HCT116 (cell line): ENCODE measurements around the gene TSC1. TPM values are rescaled to one million over a fixed set of nuclear protein-coding genes. Genes with fewer than 3 reads are reported as not detected.

Experiments used
- ATAC-seq: fragments of 200-7000 bp; cut with Tn5 transposase; 2 replicates; pipeline ENCODE4 v1.9.1; 2020; ENCODE audit warnings: mild to moderate bottlenecking, moderate library complexity
- BruUV-seq: library from RNA; stranded (reverse); fragments of 400-500 nt; replicated peaks from 2 replicates; lab custom pipeline; 2021; lab: Mats Ljungman, UMichigan
- CTCF ChIA-PET: fragments of 300-600 bp; sonication (Branson Sonifier 250); formaldehyde crosslinking; loops from one replicate; lab custom pipeline; 2021; ENCODE audit warnings: antibody characterized with exemption; lab: Charles Lee
- POLR2A ChIA-PET: fragments of 300-600, 350-600 bp; sonication (Branson Sonifier 250); formaldehyde crosslinking; loops from one replicate; lab custom pipeline; 2021; ENCODE audit warnings: antibody characterized with exemption; lab: Charles Lee
- RAD21 ChIA-PET, 2 experiments: fragments of 300-600 bp; sonication (Branson Sonifier 250); formaldehyde crosslinking; loops; one replicate each; lab custom pipeline; 2023; ENCODE audit warnings: low total read pairs in 2 of 2; ENCODE audit not compliant: uncharacterized antibody in 2 of 2, unreplicated experiment in 2 of 2, low non-redundant PET in 1 of 2; lab: Charles Lee
- DNase-seq: peaks from one replicate; pipeline ENCODE4 v3.0.0-alpha.2; 2010; ENCODE audit warnings: low read depth, low spot score
- H2AFZ ChIP-seq: fragments of 200-600 bp; shearing (Covaris generic), sonication (generic); 2 replicates; pipeline ENCODE4 v1.6.1; 2017; ENCODE audit warnings: low read depth, mixed run types, mixed read lengths, antibody characterized with exemption, low read length; ENCODE audit not compliant: poor library complexity, severe bottlenecking
- H3K27ac ChIP-seq: 2 replicates; pipeline ENCODE4 v1.5.1; 2012; ENCODE audit warnings: low read depth, low read length
- H3K27me3 ChIP-seq: fragments of 200-600 bp; sonication (generic); 2 replicates; pipeline ENCODE4 v1.6.1; 2016; ENCODE audit warnings: mixed run types, low read length, mixed read lengths; ENCODE audit not compliant: insufficient read depth
- H3K36me3 ChIP-seq, 2 experiments: fragments of 200-500 bp in 1 of 2; fragments of 200-600 bp in 1 of 2; sonication (Bioruptor generic) in 1 of 2; sonication (generic) in 1 of 2; 2 replicates each; pipeline versions ENCODE4 v1.5.1 to v1.6.1; 2014 to 2016; ENCODE audit warnings: low read length in 2 of 2, inconsistent platforms in 1 of 2, mixed read lengths in 1 of 2, mixed run types in 1 of 2; ENCODE audit not compliant: insufficient read depth in 2 of 2, control insufficient read depth in 1 of 2
- H3K4me1 ChIP-seq, 2 experiments: fragments of 200-600 bp in 1 of 2; sonication (generic) in 1 of 2; 2 replicates each; pipeline versions ENCODE4 v1.5.1 to v1.6.1; 2012 to 2017; ENCODE audit warnings: low read length in 2 of 2, inconsistent platforms in 1 of 2, mild to moderate bottlenecking in 1 of 2, mixed read lengths in 1 of 2, mixed run types in 1 of 2, moderate library complexity in 1 of 2; ENCODE audit not compliant: insufficient read depth in 2 of 2, control insufficient read depth in 1 of 2
- H3K4me2 ChIP-seq: fragments of 200-600 bp; sonication (generic); 2 replicates; pipeline ENCODE4 v1.6.1; 2017; ENCODE audit warnings: mixed run types, low read length, mixed read lengths
- H3K4me3 ChIP-seq, 2 experiments: fragments of 200-600 bp in 1 of 2; sonication (generic) in 1 of 2; replicated peaks in 1 of 2; 2 replicates each; pipeline ENCODE4 v1.5.1; 2011 to 2016; ENCODE audit warnings: low read length in 2 of 2, control low read depth in 1 of 2, low read depth in 1 of 2, mild to moderate bottlenecking in 1 of 2, mixed read lengths in 1 of 2, mixed run types in 1 of 2
- H3K79me2 ChIP-seq: fragments of 200-600 bp; sonication (generic); 2 replicates; pipeline ENCODE4 v1.6.1; 2017; ENCODE audit warnings: mild to moderate bottlenecking, mixed run types, low read length, moderate library complexity, mixed read lengths; ENCODE audit not compliant: insufficient read depth
- H3K9ac ChIP-seq: fragments of 200-600 bp; sonication (generic); 2 replicates; pipeline ENCODE4 v1.6.1; 2016; ENCODE audit warnings: low read length, mixed read lengths
- H3K9me2 ChIP-seq: fragments of 200-600 bp; sonication (generic), shearing (Covaris generic); 2 replicates; pipeline ENCODE4 v1.6.1; 2017; ENCODE audit warnings: mixed run types, mild to moderate bottlenecking, moderate library complexity; ENCODE audit not compliant: insufficient read depth
- H3K9me3 ChIP-seq, 2 experiments: fragments of 200-500 bp in 1 of 2; fragments of 200-600 bp in 1 of 2; sonication (Bioruptor generic) in 1 of 2; sonication (generic) in 1 of 2; 2 replicates each; pipeline ENCODE4 v1.6.1; 2014 to 2017; ENCODE audit warnings: low read length in 2 of 2, mixed read lengths in 2 of 2, inconsistent platforms in 1 of 2, low read depth in 1 of 2, mild to moderate bottlenecking in 1 of 2, mixed run types in 1 of 2, moderate library complexity in 1 of 2; ENCODE audit not compliant: control insufficient read depth in 1 of 2, insufficient read depth in 1 of 2
- H4K20me1 ChIP-seq: fragments of 200-600 bp; sonication (generic), shearing (Covaris generic); 2 replicates; pipeline ENCODE4 v1.6.1; 2017; ENCODE audit warnings: mixed run types, mild to moderate bottlenecking, moderate library complexity; ENCODE audit not compliant: insufficient read depth
- CTCF ChIP-seq, 3 experiments: fragments of 200-600 bp in 1 of 3; sonication (generic) in 1 of 3; IDR thresholded peaks in 2 of 3; conservative IDR thresholded peaks in 1 of 3; 2 replicates each; pipeline ENCODE4 v1.5.1; 2012 to 2017; ENCODE audit warnings: low read depth in 2 of 3, low read length in 2 of 3, antibody characterized with exemption in 1 of 3, borderline replicate concordance in 1 of 3, control low read depth in 1 of 3, mild to moderate bottlenecking in 1 of 3, mixed read lengths in 1 of 3, mixed run types in 1 of 3, moderate library complexity in 1 of 3; ENCODE audit not compliant: insufficient read depth in 1 of 3
- EGR1 ChIP-seq: IDR thresholded peaks from 2 replicates; pipeline ENCODE4 v1.6.1; 2012; ENCODE audit warnings: low read depth
- ELF1 ChIP-seq: IDR thresholded peaks from 2 replicates; pipeline ENCODE4 v1.6.1; 2012; ENCODE audit warnings: low read depth, borderline replicate concordance
- EZH2 ChIP-seq: fragments of 200-600 bp; sonication (generic); IDR thresholded peaks from 2 replicates; pipeline ENCODE4 v1.6.1; 2017; ENCODE audit warnings: antibody characterized with exemption, mixed run types
- FOSL1 ChIP-seq: IDR thresholded peaks from 2 replicates; pipeline ENCODE4 v1.6.1; 2012; ENCODE audit warnings: low read depth
- JUND ChIP-seq: IDR thresholded peaks from 2 replicates; pipeline ENCODE4 v1.6.1; 2012
- POLR2A ChIP-seq: IDR thresholded peaks from 2 replicates; pipeline ENCODE4 v1.7.0; 2011; ENCODE audit warnings: borderline replicate concordance; ENCODE audit not compliant: insufficient read depth, insufficient read length; ENCODE audit errors: extremely low read depth
- RAD21 ChIP-seq: IDR thresholded peaks from 2 replicates; pipeline ENCODE4 v1.6.1; 2012; ENCODE audit warnings: low read depth, mild to moderate bottlenecking
- REST ChIP-seq: IDR thresholded peaks from 2 replicates; pipeline ENCODE4 v1.6.1; 2012; ENCODE audit warnings: low read depth
- SP1 ChIP-seq: IDR thresholded peaks from 2 replicates; pipeline ENCODE4 v1.6.1; 2012; ENCODE audit warnings: low read depth
- ZFX ChIP-seq: fragments of 450-650 bp; IDR thresholded peaks from 2 replicates; pipeline ENCODE4 v1.6.1; 2017
- intact Hi-C: fragments of 100-400 bp; cut with micrococcal nuclease; formaldehyde crosslinking; loops from 2 replicates; pipeline ENCODE4 v1.10.0; 2022
- total RNA-seq: library from RNA; stranded (reverse); gene quantifications from one replicate; pipeline ENCODE4 v1.2.1, GENCODE V29; 2021; ENCODE audit not compliant: unreplicated experiment
- TF ChIP-seq, protein P1 (sequence below): IDR thresholded peaks from 2 replicates; pipeline ENCODE4 v1.6.1; 2012

The TSC1 gene
- total RNA-seq, 1 experiment from 2014 or later, result 34.5 TPM

GRCh38 chr9:132862533-132862932, 81.9 kb downstream of the TSC1 start:
- Histone ChIP-seq H3K9ac (no peak overlapping the region), H3K79me2 (no peaks in the 10 kb centered on the region), H3K4me1 (peaks cover 8 to 11% of the 10 kb centered on the region in 2 experiments), H3K36me3 (no peaks in the 10 kb centered on the region), H2AFZ (no peak overlapping the region), H4K20me1 (no peaks in the 10 kb centered on the region), H3K9me2 (no peaks in the 10 kb centered on the region), H3K27me3 (peaks cover 7% of the 10 kb centered on the region; the same call in 1 of the 2 replicates), H3K4me2 (no peak overlapping the region), H3K9me3 (no peaks in the 10 kb centered on the region), H3K4me3 (no peak overlapping the region), H3K27ac (no peak overlapping the region)
- no peak for DNase-seq
- ChIA-PET POLR2A (no interaction called here), RAD21 (no interaction called here), CTCF (no interaction called here)
- intact Hi-C loops, result no loop called here
- BruUV-seq, result no TSS peak
- no peak for ATAC-seq
- TF ChIP-seq POLR2A (no peak), JUND (no peak), ZFX (no peak), RAD21 (no peak), CTCF (IDR thresholded peaks at IDR 0.05 in 2 of 3, conservative IDR thresholded peaks at IDR 0.05 in 1 of 3; ENCODE audit: borderline replicate concordance in 1 of 3, insufficient read depth in 1 of 3, low read depth in 2 of 3, low read length in 2 of 3) (no peak), ELF1 (no peak), FOSL1 (no peak), EZH2 (no peak), REST (no peak), EGR1 (no peak), SP1 (no peak)
- TF ChIP-seq, protein P1, sequence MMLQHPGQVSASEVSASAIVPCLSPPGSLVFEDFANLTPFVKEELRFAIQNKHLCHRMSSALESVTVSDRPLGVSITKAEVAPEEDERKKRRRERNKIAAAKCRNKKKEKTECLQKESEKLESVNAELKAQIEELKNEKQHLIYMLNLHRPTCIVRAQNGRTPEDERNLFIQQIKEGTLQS, result no peak
